GM19467 (cell line): Measurements from ENCODE around the gene TOX2.

Source experiments
- ATAC-seq: cut with Tn5 transposase; IDR thresholded peaks from one replicate; pipeline ENCODE4 v1.9.1; 2021; ENCODE audit warnings: mild to moderate bottlenecking, moderate library complexity; ENCODE audit not compliant: unreplicated experiment

TOX2 gene

DNA sequence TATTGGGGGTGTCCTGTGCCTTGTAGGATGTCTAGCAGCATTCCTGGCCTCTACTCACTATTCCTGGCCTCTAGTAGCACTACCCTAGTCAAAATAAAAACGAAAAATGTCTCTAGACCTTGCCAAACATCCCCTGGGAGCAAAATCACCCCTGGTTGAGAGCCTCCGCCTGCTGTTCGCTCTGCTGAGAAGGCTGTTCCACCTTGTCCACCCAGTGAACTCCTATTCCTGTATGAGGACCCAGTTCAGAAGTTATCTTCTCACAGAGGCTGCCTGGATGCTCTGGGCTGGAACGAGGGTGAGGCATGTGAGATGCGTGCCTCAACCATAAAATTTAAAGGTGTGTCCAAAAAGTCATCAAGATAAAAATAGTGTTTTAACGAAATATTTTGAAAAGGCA lies 101.9 kb downstream of the TOX2 start:
- ATAC-seq = no peak

GRCh38 chr20:44017211-44017610 lies 102.6 kb downstream of the TOX2 start:
- ATAC-seq = no peak

DNA sequence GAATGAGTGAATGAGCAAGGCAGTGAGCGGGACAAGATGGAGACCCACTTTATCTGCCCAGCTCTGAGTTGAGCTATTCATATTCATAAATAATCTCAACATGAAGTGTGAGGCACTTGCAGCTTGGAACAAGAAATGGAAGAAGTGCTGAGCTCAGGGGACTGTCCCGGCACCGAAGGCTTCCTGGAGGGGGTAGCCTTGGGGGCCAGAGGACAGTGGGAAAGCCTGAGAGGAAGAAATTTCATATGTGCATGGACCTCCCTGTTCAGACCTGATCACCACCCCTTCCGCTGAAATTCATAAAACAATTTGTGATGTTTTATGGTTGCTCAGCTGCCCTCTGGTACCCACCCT lies 103.2 kb downstream of the TOX2 start:
- no peak for ATAC-seq

DNA sequence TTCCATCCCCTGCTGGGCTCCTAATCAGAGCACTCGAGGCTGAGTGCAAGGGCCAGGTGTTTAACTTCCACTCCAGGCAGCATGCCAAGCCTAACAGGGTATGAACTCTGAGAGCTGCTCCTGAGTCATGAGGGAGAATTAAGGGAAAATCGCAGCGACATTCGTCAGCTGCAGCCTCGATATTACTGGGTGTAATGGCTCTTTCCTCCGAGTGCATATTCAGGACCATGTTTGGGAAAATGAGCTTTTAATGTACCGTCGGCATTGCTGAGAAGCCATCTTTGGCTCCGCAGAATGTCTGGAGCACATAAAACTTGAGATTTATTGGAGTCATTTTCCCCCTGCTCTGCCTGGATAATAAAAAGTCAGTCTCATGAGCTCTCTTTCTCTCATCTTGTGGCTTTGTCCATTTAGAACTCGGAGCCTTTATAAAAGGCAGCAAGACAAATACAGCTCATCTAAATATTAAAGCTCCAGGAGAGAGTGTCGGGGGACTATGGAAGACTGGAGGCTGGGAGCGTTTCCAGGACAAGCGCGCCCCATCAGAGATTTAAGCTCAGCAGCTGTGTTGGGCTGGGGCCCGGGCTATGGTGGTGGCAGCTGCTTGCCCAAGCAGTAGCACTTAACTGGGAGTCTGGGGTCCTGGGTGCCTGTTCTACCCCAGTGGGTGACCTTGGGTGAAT lies 103.7 kb downstream of the TOX2 start:
- ATAC-seq = no peak

DNA sequence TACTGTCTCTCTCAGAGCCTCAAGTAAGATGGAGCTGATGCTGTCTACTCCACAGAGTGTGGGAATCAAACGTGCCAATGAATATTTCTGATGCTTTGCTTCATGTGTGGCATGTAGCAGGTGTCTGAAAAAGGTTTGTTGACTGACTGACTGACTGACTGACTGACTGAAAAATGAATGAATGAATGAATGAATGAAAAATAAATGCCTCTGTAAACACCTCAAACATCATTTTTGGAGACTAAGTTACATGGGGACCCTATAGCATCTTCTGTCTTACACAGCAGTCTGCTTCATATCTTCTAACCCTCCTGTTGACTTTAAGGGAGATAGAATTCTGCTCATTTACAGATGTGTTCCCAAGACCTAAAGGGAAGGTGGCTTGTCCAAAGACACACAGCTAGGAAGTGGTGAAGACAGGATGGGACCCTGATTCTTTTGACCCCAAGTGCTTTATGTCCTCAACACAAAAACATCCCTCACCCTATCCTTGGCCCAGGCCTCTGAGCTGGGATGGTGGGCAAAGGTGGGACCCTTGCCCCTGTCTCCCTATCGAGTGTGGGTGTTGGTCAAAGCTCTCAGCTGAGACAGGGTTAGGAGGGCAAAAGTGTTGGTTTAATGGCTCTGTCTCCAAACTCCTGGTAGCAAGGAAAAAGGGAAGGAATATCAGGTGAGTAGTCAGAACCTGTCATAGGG lies 104.4 kb downstream of the TOX2 start:
- no peak for ATAC-seq

DNA sequence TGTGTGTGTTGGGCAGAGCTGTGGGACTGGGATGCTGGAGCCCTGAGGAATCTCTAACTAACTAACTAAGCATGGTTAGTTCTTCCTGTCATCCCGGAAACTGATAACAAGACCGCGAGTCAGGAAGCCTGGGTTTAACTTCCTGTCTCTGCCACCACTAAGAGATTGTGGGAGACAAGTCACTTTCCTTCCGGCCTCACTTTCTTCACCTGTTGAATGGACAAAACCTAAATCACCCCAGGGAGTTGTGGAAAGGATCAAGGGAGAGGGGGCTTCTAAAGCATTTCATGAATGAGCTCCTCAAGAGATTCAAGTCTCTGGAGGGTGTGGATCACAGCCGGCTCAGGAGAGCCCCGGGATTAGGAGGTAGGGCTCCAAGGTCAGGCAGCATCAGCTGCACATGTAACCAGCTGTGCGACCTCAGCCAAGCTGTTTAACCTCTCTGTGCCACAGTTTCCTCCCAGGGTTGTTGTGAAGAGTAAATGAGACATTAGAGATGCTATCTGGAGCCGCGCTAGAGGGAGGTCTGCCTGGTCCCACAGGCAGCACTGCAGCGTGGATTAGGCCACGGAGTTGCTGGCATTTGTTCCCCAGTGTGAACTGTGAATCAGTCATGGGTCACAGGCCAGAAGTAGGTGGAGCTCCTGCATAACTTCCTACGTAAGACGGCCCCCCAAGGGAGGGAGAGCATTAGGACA lies 105.1 kb downstream of the TOX2 start:
- no peak for ATAC-seq

GRCh38 chr20:44020406-44021148 lies 105.9 kb downstream of the TOX2 start:
- ATAC-seq = no peak

GRCh38 chr20:44021186-44021585 lies 106.5 kb downstream of the TOX2 start:
- no peak for ATAC-seq

- no peak for ATAC-seq
These were observed 107.2 kb downstream of the TOX2 start for GRCh38 chr20:44021900-44022299.

DNA sequence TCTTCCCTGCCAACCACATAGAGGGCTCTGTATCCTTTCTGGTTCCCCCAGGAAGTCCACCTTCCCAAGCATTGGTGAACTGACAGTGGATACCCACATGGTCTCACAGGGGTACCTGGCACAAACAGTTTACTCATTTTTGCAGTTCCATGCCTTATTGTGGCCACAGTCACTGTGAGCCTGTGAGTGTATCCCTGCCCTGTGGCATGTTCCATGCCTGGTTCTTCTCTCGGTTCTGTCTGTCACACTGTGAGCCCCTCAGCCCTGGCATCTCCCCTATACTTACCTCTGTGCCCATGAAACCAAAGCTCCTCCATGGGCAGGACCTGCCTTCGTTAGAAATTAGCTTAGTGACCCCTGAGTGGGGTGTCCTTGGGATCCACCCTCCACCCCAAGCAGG lies 107.8 kb downstream of the TOX2 start:
- no peak for ATAC-seq

DNA sequence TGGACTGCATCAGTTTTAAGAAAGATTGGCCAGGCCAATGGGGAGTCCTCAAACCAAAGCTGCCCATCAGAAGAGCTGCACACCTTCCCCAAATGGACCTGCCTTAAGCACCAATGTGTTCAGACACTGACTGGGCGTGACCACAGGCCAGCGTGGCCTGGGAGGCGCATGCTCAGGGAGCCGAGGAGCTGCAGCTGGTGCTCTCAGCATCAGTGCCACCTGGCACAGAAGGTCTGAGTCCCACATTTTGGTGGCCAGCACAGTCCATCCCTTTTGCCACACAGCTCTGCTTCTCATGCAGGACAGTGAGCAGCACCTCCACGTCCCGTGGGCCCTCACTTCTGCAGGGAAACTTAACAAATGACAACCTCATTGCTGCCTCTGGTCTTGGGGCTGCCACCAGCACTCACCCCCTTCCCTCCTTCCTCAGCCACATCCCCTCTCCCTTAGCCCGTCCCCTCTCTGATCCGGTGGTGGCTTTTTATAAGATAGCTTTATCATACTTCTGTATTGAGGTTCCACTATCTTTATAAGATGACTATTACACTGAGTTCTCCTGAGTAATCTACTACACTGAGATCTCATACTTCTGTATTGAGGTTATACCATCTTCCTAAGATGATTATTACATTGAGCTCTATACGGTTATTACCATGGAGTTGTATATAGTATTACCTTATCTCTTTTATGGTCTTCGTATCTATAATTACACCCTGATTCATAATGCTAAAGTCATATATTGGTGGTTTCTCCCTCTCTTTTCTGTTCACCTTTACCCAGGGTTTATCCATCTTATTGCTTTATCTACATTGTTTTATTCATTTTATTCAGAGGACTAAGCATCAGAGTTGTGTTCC lies 109.1 kb downstream of the TOX2 start:
- ATAC-seq = no peak

DNA sequence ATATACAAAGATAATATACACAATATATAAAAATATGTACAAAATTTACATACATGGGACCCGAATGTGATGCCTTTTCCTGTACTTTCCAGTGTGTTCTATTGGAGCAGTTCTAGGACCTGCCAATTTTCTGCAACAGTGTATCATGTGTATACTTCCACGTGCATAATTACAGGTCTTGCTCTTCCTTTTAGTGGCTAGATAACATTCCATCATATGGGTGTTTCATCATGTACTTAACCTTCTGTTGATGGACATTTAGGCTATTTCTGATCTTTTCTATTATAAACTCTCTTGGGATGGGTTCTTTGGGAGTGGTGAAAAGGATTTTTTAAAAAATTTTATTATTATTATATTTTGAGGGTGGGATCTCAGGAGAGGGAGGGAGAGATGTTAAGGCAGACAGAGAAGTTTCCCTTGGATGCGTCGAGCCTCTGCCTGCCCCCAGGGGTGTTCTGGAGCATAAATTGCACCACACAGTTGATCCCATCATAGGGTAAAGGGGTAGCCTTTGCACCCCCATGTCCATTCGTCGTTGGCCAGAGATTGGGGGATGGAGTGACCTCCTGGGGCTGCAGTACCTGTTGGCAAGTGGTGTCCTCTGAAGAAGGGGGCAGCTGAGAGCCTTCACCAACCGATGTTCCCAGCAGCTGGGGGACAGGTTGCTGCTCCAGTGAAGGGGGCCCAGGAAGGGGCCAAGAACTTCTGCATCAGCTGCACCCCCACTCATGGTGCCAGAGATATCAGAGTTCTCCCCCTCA lies 110.3 kb downstream of the TOX2 start:
- ATAC-seq = no peak

DNA sequence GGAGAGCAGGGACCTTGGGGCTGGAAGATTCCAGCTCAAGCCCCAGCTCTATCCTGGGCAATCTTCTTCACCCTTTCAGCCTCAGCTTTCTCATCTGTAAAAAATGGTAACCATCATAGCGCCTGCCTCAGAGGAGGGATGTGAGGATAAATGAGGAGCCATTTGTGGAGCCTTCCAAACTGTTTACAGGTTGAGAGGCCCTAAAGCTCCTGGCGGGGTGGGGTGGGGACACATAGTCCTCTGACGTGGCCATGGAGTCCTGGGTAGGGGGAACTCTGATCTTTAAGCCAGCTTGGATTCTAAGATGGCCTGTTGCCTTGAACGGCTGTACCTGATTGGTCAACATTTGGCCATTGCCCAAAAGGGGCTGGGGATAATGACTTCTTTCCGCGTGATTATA lies 111.1 kb downstream of the TOX2 start:
- ATAC-seq = no peak

GRCh38 chr20:44026647-44027342 lies 112.1 kb downstream of the TOX2 start:
- ATAC-seq = no peak

GRCh38 chr20:44027343-44028002 lies 112.8 kb downstream of the TOX2 start:
- ATAC-seq = no peak

DNA sequence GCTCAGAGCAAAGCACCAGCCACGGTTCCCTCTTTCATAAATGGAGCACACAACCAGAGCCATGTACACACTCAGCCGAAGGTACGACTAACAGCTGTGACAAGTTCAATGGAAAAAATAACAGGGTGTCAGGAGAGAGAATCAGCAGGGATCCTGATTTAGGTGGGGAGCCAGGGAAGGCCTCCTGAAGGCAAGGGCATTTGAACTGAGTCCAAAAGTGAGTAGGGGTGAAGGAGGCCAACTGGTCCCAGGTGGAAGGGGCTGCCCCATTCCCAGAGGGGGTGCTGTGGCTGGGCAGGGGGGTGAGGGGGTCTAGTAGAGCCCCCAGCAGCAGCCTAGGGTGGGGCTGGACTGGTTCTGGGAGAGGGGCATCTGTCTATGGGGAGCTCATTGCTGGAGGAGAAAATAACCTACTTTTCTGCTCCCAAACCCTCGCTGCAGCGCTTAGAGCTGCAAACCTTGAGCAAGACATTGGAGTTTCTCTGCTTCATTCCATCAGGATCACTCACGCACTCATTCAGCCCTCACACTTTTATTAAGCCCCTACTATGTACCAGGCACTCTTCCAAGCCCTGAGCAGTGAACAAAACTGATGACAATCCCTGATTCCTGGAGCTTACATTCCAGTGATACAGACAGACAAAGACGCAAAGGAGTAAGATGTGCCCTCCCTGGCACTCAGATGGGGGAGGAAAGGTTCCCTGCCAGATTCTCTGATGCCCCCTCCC lies 113.5 kb downstream of the TOX2 start:
- ATAC-seq = no peak

DNA sequence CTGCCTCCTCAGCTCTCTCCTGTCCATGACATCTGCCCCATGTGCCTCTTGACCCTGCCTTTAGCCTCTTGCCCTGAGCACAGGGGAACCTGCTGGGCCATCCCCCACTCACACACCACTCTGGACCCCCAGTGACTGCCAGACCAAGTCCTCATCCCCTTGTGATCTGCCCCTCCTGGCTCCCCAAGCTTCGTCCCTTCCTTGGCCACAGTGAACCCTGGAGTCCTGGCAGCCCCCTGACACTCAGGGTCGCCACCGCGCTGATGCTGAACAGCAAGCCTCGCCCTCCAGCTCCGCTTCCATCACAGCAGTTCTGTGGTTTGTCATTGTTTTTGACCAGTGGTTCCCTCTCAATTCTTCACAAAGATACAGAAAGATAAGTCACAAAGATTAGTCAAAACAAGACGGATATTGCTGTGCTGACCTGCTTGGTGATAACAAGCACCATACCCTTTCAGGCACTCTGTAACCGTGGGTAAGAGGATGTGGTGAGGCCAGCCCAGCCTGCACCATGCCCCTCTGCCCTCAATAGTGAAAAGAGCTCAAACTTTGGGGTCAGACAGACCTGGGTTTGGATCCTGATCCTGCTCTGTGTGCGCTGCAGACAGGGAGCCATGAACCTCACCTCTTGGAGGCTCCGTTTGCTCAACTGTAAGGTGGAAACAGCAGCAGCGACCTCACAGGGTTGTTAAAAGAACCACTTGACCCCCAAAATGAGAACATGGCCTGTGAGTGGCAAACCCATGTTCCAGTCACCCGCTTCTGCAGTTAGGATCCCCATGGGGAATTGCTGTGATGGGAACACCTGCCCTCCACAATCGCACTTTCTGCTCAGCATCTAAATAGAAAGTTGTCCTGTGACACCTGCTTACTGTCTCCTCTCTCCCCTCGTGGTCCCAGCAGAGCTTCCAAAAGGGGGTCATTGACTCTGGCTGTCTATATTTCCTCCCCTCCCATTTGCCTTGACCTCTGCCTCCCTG lies 114.5 kb downstream of the TOX2 start:
- no peak for ATAC-seq
